H9 (cell line): ENCODE data around the gene HABP4. TPM values are rescaled to one million over a fixed set of nuclear protein-coding genes. Genes with fewer than 3 reads are reported as not detected.

Source experiments
- DNase-seq: peaks from one replicate; pipeline ENCODE4 v3.0.0-alpha.2; 2017
- H2AFZ ChIP-seq: one replicate; pipeline ENCODE4 v1.6.1; 2013; ENCODE audit warnings: mild to moderate bottlenecking, low read length, control low read depth, moderate library complexity
- H2AK5ac ChIP-seq: 2 replicates; pipeline ENCODE4 v1.6.1; 2013; ENCODE audit warnings: low read length, control low read depth, mixed read lengths; ENCODE audit not compliant: insufficient read length
- H2BK120ac ChIP-seq: one replicate; pipeline ENCODE4 v1.6.1; 2013; ENCODE audit warnings: low read depth, mild to moderate bottlenecking, low read length, control low read depth, inconsistent platforms; ENCODE audit not compliant: poor library complexity, severe bottlenecking
- H2BK12ac ChIP-seq: 2 replicates; pipeline ENCODE4 v1.6.1; 2013; ENCODE audit warnings: low read length, control low read depth, mixed read lengths, low read depth; ENCODE audit not compliant: insufficient read length
- H2BK15ac ChIP-seq: 2 replicates; pipeline ENCODE4 v1.6.1; 2013; ENCODE audit warnings: low read depth, low read length, control low read depth
- H2BK20ac ChIP-seq: one replicate; pipeline ENCODE4 v1.6.1; 2013; ENCODE audit warnings: low read depth, mild to moderate bottlenecking, low read length, control low read depth, inconsistent platforms; ENCODE audit not compliant: poor library complexity, severe bottlenecking
- H2BK5ac ChIP-seq: 2 replicates; pipeline ENCODE4 v1.6.1; 2013; ENCODE audit warnings: low read length, control low read depth, mixed read lengths; ENCODE audit not compliant: insufficient read length
- H3K14ac ChIP-seq: 2 replicates; pipeline ENCODE4 v1.6.1; 2013; ENCODE audit warnings: low read length, control low read depth; ENCODE audit not compliant: insufficient read depth
- H3K18ac ChIP-seq: 2 replicates; pipeline ENCODE4 v1.6.1; 2013; ENCODE audit warnings: low read depth, mild to moderate bottlenecking, mixed read lengths, low read length, control low read depth; ENCODE audit not compliant: insufficient read length
- H3K23ac ChIP-seq: 2 replicates; pipeline ENCODE4 v1.6.1; 2013; ENCODE audit warnings: low read length, control low read depth, mixed read lengths, low read depth; ENCODE audit not compliant: insufficient read length
- H3K23me2 ChIP-seq: 2 replicates; pipeline ENCODE4 v1.6.1; 2013; ENCODE audit warnings: low read depth, mild to moderate bottlenecking, mixed read lengths, low read length, control low read depth; ENCODE audit not compliant: insufficient read length, poor library complexity, severe bottlenecking
- H3K27ac ChIP-seq: 2 replicates; pipeline ENCODE4 v1.5.1; 2013; ENCODE audit warnings: low read length, control low read depth, mixed read lengths, low read depth; ENCODE audit not compliant: insufficient read length
- H3K27me3 ChIP-seq: 2 replicates; pipeline ENCODE4 v1.6.1; 2013; ENCODE audit warnings: low read length, control low read depth, inconsistent platforms; ENCODE audit not compliant: insufficient read depth
- H3K4ac ChIP-seq: 2 replicates; pipeline ENCODE4 v1.6.1; 2013; ENCODE audit warnings: low read depth, mild to moderate bottlenecking, control low read depth, inconsistent platforms, low read length, moderate library complexity
- H3K4me1 ChIP-seq: 2 replicates; pipeline ENCODE4 v1.6.1; 2013; ENCODE audit warnings: low read length, control low read depth, inconsistent platforms; ENCODE audit not compliant: insufficient read depth
- H3K4me2 ChIP-seq: 2 replicates; pipeline ENCODE4 v1.6.1; 2013; ENCODE audit warnings: low read length, control low read depth, mixed read lengths; ENCODE audit not compliant: insufficient read length, insufficient read depth
- H3K56ac ChIP-seq: 2 replicates; pipeline ENCODE4 v1.6.1; 2013; ENCODE audit warnings: low read depth, mild to moderate bottlenecking, mixed read lengths, low read length, control low read depth; ENCODE audit not compliant: insufficient read length
- H3K79me1 ChIP-seq: 2 replicates; pipeline ENCODE4 v1.6.1; 2013; ENCODE audit warnings: low read depth, mild to moderate bottlenecking, moderate library complexity, low read length, control low read depth, inconsistent platforms; ENCODE audit not compliant: insufficient read depth, poor library complexity, severe bottlenecking
- H3K79me2 ChIP-seq: 2 replicates; pipeline ENCODE4 v1.6.1; 2013; ENCODE audit warnings: low read length, control low read depth, inconsistent platforms; ENCODE audit not compliant: insufficient read depth
- H3K9ac ChIP-seq: 2 replicates; pipeline ENCODE4 v1.6.1; 2013; ENCODE audit warnings: low read length, control low read depth, mixed read lengths; ENCODE audit not compliant: insufficient read length; ENCODE audit errors: extremely low read depth
- H3K9me3 ChIP-seq: one replicate; pipeline ENCODE4 v1.6.1; 2013; ENCODE audit warnings: low read depth, low read length, inconsistent platforms; ENCODE audit not compliant: control insufficient read depth
- H3T11ph ChIP-seq: one replicate; pipeline ENCODE4 v1.6.1; 2013; ENCODE audit warnings: mild to moderate bottlenecking, low read length, control low read depth, inconsistent platforms
- H4K20me1 ChIP-seq: one replicate; pipeline ENCODE4 v1.6.1; 2013; ENCODE audit not compliant: control insufficient read depth, insufficient read length, insufficient read depth
- H4K5ac ChIP-seq: 2 replicates; pipeline ENCODE4 v1.6.1; 2013; ENCODE audit warnings: low read depth, mild to moderate bottlenecking, mixed read lengths, low read length, control low read depth; ENCODE audit not compliant: insufficient read length
- H4K8ac ChIP-seq: replicated peaks from 2 replicates; pipeline ENCODE4 v1.6.1; 2013; ENCODE audit warnings: low read length, control low read depth, mixed read lengths, low read depth; ENCODE audit not compliant: insufficient read length
- H4K91ac ChIP-seq: 2 replicates; pipeline ENCODE4 v1.6.1; 2013; ENCODE audit warnings: low read depth, mild to moderate bottlenecking, moderate library complexity, mixed read lengths, low read length, control low read depth; ENCODE audit not compliant: insufficient read length
- H3K27ac Mint-ChIP-seq, 3 experiments: 2 replicates in 2 of 3; 3 replicates in 1 of 3; pipeline ENCODE4 v1.8.0; 2020 to 2021; ENCODE audit warnings: mixed read lengths in 3 of 3, mild to moderate bottlenecking in 1 of 3, moderate library complexity in 1 of 3
- H3K27me3 Mint-ChIP-seq: 2 replicates; pipeline ENCODE4 v1.8.0; 2021; ENCODE audit warnings: low read depth, mild to moderate bottlenecking, moderate library complexity, mixed read lengths
- H3K36me3 Mint-ChIP-seq, 3 experiments: 2 replicates in 2 of 3; 3 replicates in 1 of 3; pipeline ENCODE4 v1.8.0; 2020 to 2021; ENCODE audit warnings: low read depth in 3 of 3, mixed read lengths in 3 of 3; ENCODE audit not compliant: insufficient read depth in 1 of 3
- H3K4me1 Mint-ChIP-seq, 2 experiments: 2 replicates each; pipeline ENCODE4 v1.8.0; 2020; ENCODE audit warnings: mixed read lengths in 2 of 2
- H3K4me3 Mint-ChIP-seq, 2 experiments: 2 replicates in 1 of 2; 3 replicates in 1 of 2; pipeline ENCODE4 v1.8.0; 2020 to 2021; ENCODE audit warnings: mild to moderate bottlenecking in 2 of 2, mixed read lengths in 2 of 2, moderate library complexity in 1 of 2
- H3K9me3 Mint-ChIP-seq, 2 experiments: 2 replicates in 1 of 2; 3 replicates in 1 of 2; pipeline ENCODE4 v1.8.0; 2020; ENCODE audit warnings: mild to moderate bottlenecking in 2 of 2, mixed read lengths in 2 of 2, moderate library complexity in 1 of 2
- WGBS: extraction: QIAGEN DNeasy Blood & Tissue Kit; methylation state at CpG from one replicate; pipeline ENCODE4 v1.1.7; 2013; ENCODE audit warnings: missing lambda C conversion rate, low lambda C conversion rate, mixed read lengths; ENCODE audit not compliant: insufficient read length; ENCODE audit errors: extremely low coverage; 5-methylcytosine and 5-hydroxymethylcytosine counted together
- total RNA-seq: library from RNA; stranded (reverse); gene quantifications from 2 replicates; pipeline ENCODE4 v1.2.1, GENCODE V29; 2021
- TF ChIP-seq, protein P1 (sequence below): fragments of 200-600 bp; sonication (generic); conservative IDR thresholded peaks from 3 replicates; pipeline ENCODE4 v1.8.0; 2021; ENCODE audit warnings: antibody characterized with exemption, mild to moderate bottlenecking

Gene HABP4
- total RNA-seq, 1 experiment from 2014 or later: 7.5 TPM

DNA sequence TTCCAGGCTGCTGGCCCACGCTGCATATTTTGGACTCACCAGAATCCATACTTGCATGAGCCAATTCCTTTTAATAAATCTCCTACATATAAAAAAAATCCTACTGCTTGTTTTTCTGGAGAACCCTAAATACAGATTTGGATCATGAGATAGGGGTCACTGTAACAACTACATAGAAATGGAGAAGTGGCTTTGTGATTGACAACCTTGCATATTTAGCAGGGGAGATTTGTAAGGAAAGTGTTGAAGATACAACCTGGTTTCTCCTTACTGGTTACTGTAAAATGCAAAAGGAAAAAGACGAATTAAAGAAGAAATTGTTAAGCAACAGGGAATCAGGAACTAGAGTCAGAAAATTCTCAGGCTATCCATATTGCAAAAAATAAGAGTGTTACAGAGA lies 74.8 kb downstream of the HABP4 start:
- Mint-ChIP-seq H3K4me1 (no peaks in the 10 kb centered on the region), H3K36me3 (peaks cover 31 to 44% (median 31%) of the 10 kb centered on the region in 3 experiments; a peak in 6 of 7 replicates), H3K27me3 (no peaks in the 10 kb centered on the region), H3K9me3 (no peaks in the 10 kb centered on the region), H3K27ac (no peak overlapping the region), H3K4me3 (no peak overlapping the region)
- H3K79me2 ChIP-seq: no peaks in the 10 kb centered on the region
- H3K9ac ChIP-seq: no peak overlapping the region
- WGBS: no CpG with 5 or more reads among the region's 2 CpGs
- H3K23me2 ChIP-seq: no peaks in the 10 kb centered on the region
- no peak overlapping the region for H2AK5ac ChIP-seq
- H3K27ac ChIP-seq: no peak overlapping the region
- no peak overlapping the region for H3K56ac ChIP-seq
- H2BK12ac ChIP-seq: no peak overlapping the region
- no peaks in the 10 kb centered on the region for H3K9me3 ChIP-seq
- H3K79me1 ChIP-seq: no peaks in the 10 kb centered on the region
- H4K8ac ChIP-seq: no peak overlapping the region
- H3K27me3 ChIP-seq: no peaks in the 10 kb centered on the region
- no peak overlapping the region for H3K4ac ChIP-seq
- H2AFZ ChIP-seq: no peak overlapping the region
- no peak overlapping the region for H3K18ac ChIP-seq
- H3T11ph ChIP-seq: no peak overlapping the region
- H2BK5ac ChIP-seq: no peak overlapping the region
- H2BK15ac ChIP-seq: no peak overlapping the region
- H4K91ac ChIP-seq: no peak overlapping the region
- H3K23ac ChIP-seq: no peak overlapping the region
- no peak for DNase-seq
- no peaks in the 10 kb centered on the region for H3K4me1 ChIP-seq
- no peak overlapping the region for H3K14ac ChIP-seq
- H2BK120ac ChIP-seq: no peak overlapping the region
- H4K20me1 ChIP-seq: no peaks in the 10 kb centered on the region
- no peak overlapping the region for H2BK20ac ChIP-seq
- H4K5ac ChIP-seq: no peak overlapping the region
- TF ChIP-seq, protein P1, sequence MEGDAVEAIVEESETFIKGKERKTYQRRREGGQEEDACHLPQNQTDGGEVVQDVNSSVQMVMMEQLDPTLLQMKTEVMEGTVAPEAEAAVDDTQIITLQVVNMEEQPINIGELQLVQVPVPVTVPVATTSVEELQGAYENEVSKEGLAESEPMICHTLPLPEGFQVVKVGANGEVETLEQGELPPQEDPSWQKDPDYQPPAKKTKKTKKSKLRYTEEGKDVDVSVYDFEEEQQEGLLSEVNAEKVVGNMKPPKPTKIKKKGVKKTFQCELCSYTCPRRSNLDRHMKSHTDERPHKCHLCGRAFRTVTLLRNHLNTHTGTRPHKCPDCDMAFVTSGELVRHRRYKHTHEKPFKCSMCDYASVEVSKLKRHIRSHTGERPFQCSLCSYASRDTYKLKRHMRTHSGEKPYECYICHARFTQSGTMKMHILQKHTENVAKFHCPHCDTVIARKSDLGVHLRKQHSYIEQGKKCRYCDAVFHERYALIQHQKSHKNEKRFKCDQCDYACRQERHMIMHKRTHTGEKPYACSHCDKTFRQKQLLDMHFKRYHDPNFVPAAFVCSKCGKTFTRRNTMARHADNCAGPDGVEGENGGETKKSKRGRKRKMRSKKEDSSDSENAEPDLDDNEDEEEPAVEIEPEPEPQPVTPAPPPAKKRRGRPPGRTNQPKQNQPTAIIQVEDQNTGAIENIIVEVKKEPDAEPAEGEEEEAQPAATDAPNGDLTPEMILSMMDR: no peak
- H3K4me2 ChIP-seq: no peak overlapping the region
